Measurements from ENCODE around the gene OBP2B. TPM values are rescaled to one million over a fixed set of nuclear protein-coding genes. Genes with fewer than 3 reads are reported as not detected.
"Not testable (repeated sequence)": the region's sequence is repeated elsewhere in the genome, so short reads cannot be mapped to it uniquely, and the experiment has no call there.

The OBP2B gene
- total RNA-seq, 2 donors from 2014 or later = not detected

- ATAC-seq (no peak), DNase-seq (peak in 1 of 4 donors; percentile 6)
- intact Hi-C loops (cut with DNase I) = no loop called here
- WGBS, 2 donors = 33 to 74% methylated on average over 4 to 14 of the region's 14 CpGs
- no peak overlapping the region for H3K4me3 ChIP-seq
- no peaks in the 10 kb centered on the region for H3K36me3 ChIP-seq (replicated peaks in 1 of 2; ENCODE audit: insufficient read depth in 1 of 2, low read depth in 2 of 2)
- H3K4me1 ChIP-seq = no peaks in the 10 kb centered on the region
- no peak overlapping the region for H3K27ac ChIP-seq
- no peaks in the 10 kb centered on the region for H3K27me3 ChIP-seq
- TF ChIP-seq CTCF (IDR thresholded peaks at IDR 0.05) (no peak), POLR2A (IDR thresholded peaks at IDR 0.05) (no peak)
- no peaks in the 10 kb centered on the region for H3K9me3 ChIP-seq
Measured at GRCh38 chr9:133207021-133207531, 2.0 kb downstream of the OBP2B start.

GRCh38 chr9:133205996-133206931 lies 2.8 kb downstream of the OBP2B start:
- Histone ChIP-seq H3K4me1 (no peaks in the 10 kb centered on the region), H3K27ac (no peak overlapping the region), H3K4me3 (no peak overlapping the region), H3K9me3 (no peaks in the 10 kb centered on the region), H3K36me3 (replicated peaks in 1 of 2; ENCODE audit: insufficient read depth in 1 of 2, low read depth in 2 of 2) (no peaks in the 10 kb centered on the region), H3K27me3 (no peaks in the 10 kb centered on the region)
- whole genome bisulfite sequencing, 2 donors = 54 to 64% methylated on average over 19 to 21 of the region's 35 CpGs
- ATAC-seq = no peak
- intact Hi-C loops (cut with DNase I) = no loop called here
- no peak for TF ChIP-seq POLR2A (IDR thresholded peaks at IDR 0.05)
- no peak for TF ChIP-seq CTCF (IDR thresholded peaks at IDR 0.05)
- DNase-seq = peak in 1 of 4 donors; percentile 7

GRCh38 chr9:133205481-133205887 lies 3.6 kb downstream of the OBP2B start:
- ATAC-seq; H3K27ac ChIP-seq; DNase-seq; H3K4me1 ChIP-seq; H3K27me3 ChIP-seq; H3K36me3 ChIP-seq (replicated peaks in 1 of 2; ENCODE audit: insufficient read depth in 1 of 2, low read depth in 2 of 2); H3K9me3 ChIP-seq; H3K4me3 ChIP-seq; intact Hi-C loops (cut with DNase I): not testable (repeated sequence)
- 57% methylated on average over 8 to 14 of the region's 14 CpGs for WGBS, 2 donors

GRCh38 chr9:133204993-133205336 lies 4.1 kb downstream of the OBP2B start:
- no peak overlapping the region for H3K4me3 ChIP-seq
- H3K27me3 ChIP-seq = no peaks in the 10 kb centered on the region
- H3K36me3 ChIP-seq (replicated peaks in 1 of 2; ENCODE audit: insufficient read depth in 1 of 2, low read depth in 2 of 2) = no peaks in the 10 kb centered on the region
- TF ChIP-seq POLR2A (IDR thresholded peaks at IDR 0.05) (no peak), CTCF (IDR thresholded peaks at IDR 0.05) (no peak)
- ATAC-seq (no peak), DNase-seq (peak in 1 of 4 donors; percentile 5)
- 80 to 82% methylated on average over 4 to 8 of the region's 8 CpGs for WGBS, 2 donors
- no peak overlapping the region for H3K27ac ChIP-seq
- H3K9me3 ChIP-seq = no peaks in the 10 kb centered on the region
- intact Hi-C loops (cut with DNase I) = no loop called here
- H3K4me1 ChIP-seq = no peaks in the 10 kb centered on the region

GRCh38 chr9:133204335-133204992 lies 4.6 kb downstream of the OBP2B start:
- no peak for TF ChIP-seq CTCF (IDR thresholded peaks at IDR 0.05)
- TF ChIP-seq POLR2A (IDR thresholded peaks at IDR 0.05) = no peak
- WGBS, 2 donors = 40 to 79% methylated on average over 1 to 17 of the region's 17 CpGs
- H3K9me3 ChIP-seq = no peaks in the 10 kb centered on the region
- H3K4me3 ChIP-seq = no peak overlapping the region
- ATAC-seq (no peak), DNase-seq (no peak)
- H3K27me3 ChIP-seq = no peaks in the 10 kb centered on the region
- intact Hi-C loops (cut with DNase I) = no loop called here
- H3K27ac ChIP-seq = no peak overlapping the region
- no peaks in the 10 kb centered on the region for H3K36me3 ChIP-seq (replicated peaks in 1 of 2; ENCODE audit: insufficient read depth in 1 of 2, low read depth in 2 of 2)
- no peaks in the 10 kb centered on the region for H3K4me1 ChIP-seq

Measured in body of pancreas (tissue), 4 donors.